PC-9 (cell line): ENCODE data around the gene THOC6. TPM values are rescaled to one million over a fixed set of nuclear protein-coding genes. Genes with fewer than 3 reads are reported as not detected.

Experiments
- BruUV-seq: library from RNA; stranded (reverse); fragments of 400-500 nt; replicated peaks from 2 replicates; lab custom pipeline; 2021; lab: Mats Ljungman, UMichigan
- CTCF ChIA-PET: fragments of 300-600 bp; sonication (Branson Sonifier 250); formaldehyde crosslinking; loops from one replicate; lab custom pipeline; 2022; ENCODE audit warnings: antibody characterized with exemption; lab: Charles Lee
- POLR2A ChIA-PET: fragments of 300-600 bp; sonication (Branson Sonifier 250); formaldehyde crosslinking; loops from one replicate; lab custom pipeline; 2022; ENCODE audit warnings: antibody characterized with exemption; ENCODE audit not compliant: unreplicated experiment; lab: Charles Lee
- DNase-seq, 2 experiments: peaks; one replicate each; pipeline versions ENCODE4 v3.0.0 to v3.0.0-alpha.2; 2015 to 2022; ENCODE audit warnings: mixed read lengths in 1 of 2
- H2AFZ ChIP-seq: fragments of 200-600 bp; sonication (generic); 2 replicates; pipeline ENCODE4 v1.8.1; 2017; ENCODE audit warnings: antibody characterized with exemption
- H3F3A ChIP-seq: fragments of 200-600 bp; sonication (generic); 2 replicates; pipeline ENCODE4 v1.8.1; 2017; ENCODE audit warnings: antibody characterized with exemption, mild to moderate bottlenecking, low read depth; ENCODE audit not compliant: insufficient read depth
- H3K27ac ChIP-seq: fragments of 200-600 bp; sonication (generic); 2 replicates; pipeline ENCODE4 v1.6.1; 2016; ENCODE audit warnings: mixed run types
- H3K27me3 ChIP-seq: fragments of 200-600 bp; sonication (generic); 2 replicates; pipeline ENCODE4 v1.6.1; 2016; ENCODE audit warnings: low read depth, mixed run types; ENCODE audit not compliant: insufficient read depth
- H3K36me3 ChIP-seq: fragments of 200-600 bp; sonication (generic); 2 replicates; pipeline ENCODE4 v1.6.1; 2016; ENCODE audit warnings: low read depth, mixed run types
- H3K4me1 ChIP-seq: fragments of 200-600 bp; sonication (generic); replicated peaks from 2 replicates; pipeline ENCODE4 v1.6.1; 2016; ENCODE audit warnings: mixed run types; ENCODE audit not compliant: insufficient read depth
- H3K4me2 ChIP-seq: fragments of 200-600 bp; sonication (generic); 2 replicates; pipeline ENCODE4 v1.6.1; 2017; ENCODE audit warnings: mixed run types
- H3K4me3 ChIP-seq: fragments of 200-600 bp; sonication (generic); 2 replicates; pipeline ENCODE4 v1.6.1; 2016; ENCODE audit warnings: mixed run types
- H3K79me2 ChIP-seq: fragments of 200-600 bp; sonication (generic); 2 replicates; pipeline ENCODE4 v1.6.1; 2017; ENCODE audit warnings: low read depth, mixed run types
- H3K9me2 ChIP-seq: fragments of 200-600 bp; sonication (generic); 2 replicates; pipeline ENCODE4 v1.8.1; 2017; ENCODE audit warnings: mild to moderate bottlenecking; ENCODE audit not compliant: insufficient read depth
- H3K9me3 ChIP-seq: fragments of 200-600 bp; sonication (generic); 2 replicates; pipeline ENCODE4 v1.8.1; 2016; ENCODE audit warnings: low read depth; ENCODE audit not compliant: insufficient read depth
- H4K20me1 ChIP-seq: fragments of 200-600 bp; sonication (generic); 2 replicates; pipeline ENCODE4 v1.8.1; 2017; ENCODE audit not compliant: insufficient read depth
- CTCF ChIP-seq: fragments of 200-600 bp; sonication (generic); conservative IDR thresholded peaks from 2 replicates; pipeline ENCODE4 v1.6.1; 2017; ENCODE audit warnings: mixed run types, antibody characterized with exemption, mild to moderate bottlenecking, moderate library complexity
- EZH2 ChIP-seq: fragments of 200-600 bp; sonication (generic); IDR thresholded peaks from 2 replicates; pipeline ENCODE4 v1.8.0; 2017; ENCODE audit warnings: antibody characterized with exemption, low read depth
- intact Hi-C: fragments of 100-400 bp; cut with micrococcal nuclease; formaldehyde crosslinking; loops from one replicate; pipeline ENCODE4 v1.10.0; 2022; ENCODE audit not compliant: unreplicated experiment
- total RNA-seq: library from RNA; stranded (reverse); gene quantifications from 2 replicates; pipeline ENCODE4 v1.2.3, GENCODE V29; 2021

Gene THOC6
- total RNA-seq, 1 experiment from 2014 or later: 69.9 TPM

GRCh38 chr16:3015865-3016521 lies 7.8 kb upstream of the THOC6 start:
- Histone ChIP-seq H3K9me2 (no peaks in the 10 kb centered on the region), H3K9me3 (no peaks in the 10 kb centered on the region), H3K4me3 (no peak overlapping the region), H2AFZ (no peak overlapping the region), H3K4me1 (peaks cover 43% of the 10 kb centered on the region), H3K36me3 (no peaks in the 10 kb centered on the region), H3K27me3 (no peaks in the 10 kb centered on the region), H3F3A (peaks cover 56% of the 10 kb centered on the region; the same call in 1 of the 2 replicates), H3K27ac (no peak overlapping the region), H3K79me2 (peaks cover 12% of the 10 kb centered on the region), H4K20me1 (0 out of 2 replicates have a peak, but pooled peaks cover under 1% of the 10 kb centered on the region), H3K4me2 (no peak overlapping the region)
- no peak for TF ChIP-seq CTCF
- TF ChIP-seq EZH2: no peak
- BruUV-seq: no TSS peak
- intact Hi-C loops: no loop called here
- ChIA-PET CTCF (no interaction called here), POLR2A (no interaction called here)
- peak in 1 of 2 experiments; percentile 23 for DNase-seq

GRCh38 chr16:3017344-3017743 lies 6.5 kb upstream of the THOC6 start:
- no peak for DNase-seq
- H3K4me2 ChIP-seq: no peak overlapping the region
- peaks cover 59% of the 10 kb centered on the region for H3F3A ChIP-seq
- no peak overlapping the region for H3K27ac ChIP-seq
- H2AFZ ChIP-seq: no peak overlapping the region
- no peak for TF ChIP-seq EZH2
- no peak for TF ChIP-seq CTCF
- H3K9me3 ChIP-seq: no peaks in the 10 kb centered on the region
- peaks cover 8% of the 10 kb centered on the region for H3K36me3 ChIP-seq
- peaks cover 30% of the 10 kb centered on the region for H3K4me1 ChIP-seq
- peaks cover 6% of the 10 kb centered on the region; the same call in 1 of the 2 replicates for H4K20me1 ChIP-seq
- BruUV-seq: no TSS peak
- peaks cover 24% of the 10 kb centered on the region for H3K79me2 ChIP-seq
- intact Hi-C loops: no loop called here
- no peaks in the 10 kb centered on the region for H3K27me3 ChIP-seq
- ChIA-PET POLR2A (no interaction called here), CTCF (no interaction called here)
- H3K9me2 ChIP-seq: no peaks in the 10 kb centered on the region
- H3K4me3 ChIP-seq: no peak overlapping the region

- Histone ChIP-seq H4K20me1 (peaks cover 10% of the 10 kb centered on the region), H3K9me3 (no peaks in the 10 kb centered on the region), H2AFZ (no peak within 1 kb of the TSS), H3K36me3 (peaks cover 11% of the 10 kb centered on the region), H3K4me1 (peaks cover 29% of the 10 kb centered on the region), H3K4me2 (no peak within 1 kb of the TSS), H3K27ac (no peak within 1 kb of the TSS), H3K4me3 (no peak within 1 kb of the TSS), H3K79me2 (peaks cover 29% of the 10 kb centered on the region), H3K9me2 (no peaks in the 10 kb centered on the region), H3K27me3 (no peaks in the 10 kb centered on the region), H3F3A (peaks cover 59% of the 10 kb centered on the region)
- TF ChIP-seq EZH2: no peak
- intact Hi-C loops: no loop called here
- BruUV-seq: no TSS peak
- CTCF ChIA-PET: no interaction called here
- no peak for DNase-seq
- POLR2A ChIA-PET: interaction anchor here (0.7 kb wide), 1 partner anchor 60 kb away, joined by 4 read pairs; no protein-coding TSS in a partner anchor
These were observed 5.9 kb upstream of the THOC6 start, which contains the start of gene CLDN6 for GRCh38 chr16:3017794-3018506. CLDN6 (minus strand) TSS chr16:3018183; CDS start chr16:3016021, 2,162 bp downstream.
